ENCODE data around the gene PLXNA4.

The PLXNA4 gene

DNA sequence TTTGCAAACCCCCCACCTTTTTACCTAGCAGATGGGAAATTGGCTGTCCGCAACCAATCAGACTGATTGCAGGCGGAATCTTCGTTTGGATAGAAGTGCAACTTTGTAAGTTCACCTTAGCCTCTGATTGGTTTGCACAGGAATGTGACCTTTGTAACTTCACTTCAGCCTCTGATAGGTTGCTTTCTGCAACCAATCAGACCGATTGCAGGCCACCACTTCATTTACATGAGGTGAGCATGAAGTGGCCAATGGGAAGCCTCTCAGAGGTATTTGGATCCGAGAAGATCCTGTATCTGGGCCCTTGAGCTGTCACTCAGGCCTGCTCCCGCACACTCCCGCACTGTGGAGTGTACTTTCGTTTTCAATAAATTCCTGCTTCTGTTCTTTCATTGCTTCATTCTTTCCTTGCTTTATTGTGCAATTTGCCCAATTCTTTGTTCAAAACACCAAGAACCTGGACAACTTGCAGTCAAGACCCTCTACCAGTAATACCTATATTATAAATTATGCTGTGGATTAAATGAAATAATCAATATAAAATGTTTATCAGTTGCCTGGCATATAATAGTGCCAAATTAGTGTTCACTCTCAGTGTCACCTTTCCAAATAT lies 491.4 kb downstream of the PLXNA4 start:
- H4K91ac ChIP-seq (ENCODE audit: low read length), result no peak overlapping the region
- no peak overlapping the region for H2AK5ac ChIP-seq (ENCODE audit: low read length, severe bottlenecking)
- H3K4ac ChIP-seq (ENCODE audit: low read depth in 1 of 2, low read length in 2 of 2), result no peak overlapping the region
- H3K4me2 ChIP-seq (ENCODE audit: low read length, poor library complexity, severe bottlenecking), result no peak overlapping the region
- no peak overlapping the region for H2BK15ac ChIP-seq (ENCODE audit: low read depth, poor library complexity, severe bottlenecking)
- H3K4me3 ChIP-seq (ENCODE audit: insufficient read depth in 1 of 2, low read depth in 1 of 2, low read length in 2 of 2), result no peak overlapping the region
- no peak overlapping the region for H2BK12ac ChIP-seq (ENCODE audit: low read length in 2 of 2)
- no peak overlapping the region for H4K8ac ChIP-seq (ENCODE audit: low read length)
- H2AFZ ChIP-seq (ENCODE audit: low read depth, low read length), result no peak overlapping the region
- no peak overlapping the region for H3K18ac ChIP-seq (ENCODE audit: low read depth in 1 of 2, low read length in 2 of 2)
- peaks cover under 1 to 20% of the 10 kb centered on the region in 2 experiments for H3K27me3 ChIP-seq (ENCODE audit: control insufficient read depth in 1 of 2, insufficient read depth in 1 of 2, low read length in 2 of 2)
- H3K9ac ChIP-seq (ENCODE audit: low read length), result no peak overlapping the region
- DNase-seq, result no peak
- WGBS, result 90% methylated on average over 8 of the region's 8 CpGs
- H2BK120ac ChIP-seq (ENCODE audit: low read depth, low read length), result no peak overlapping the region
- no peak overlapping the region for H3K14ac ChIP-seq (ENCODE audit: low read length in 2 of 2)
- no peaks in the 10 kb centered on the region for H3K9me3 ChIP-seq (ENCODE audit: control insufficient read depth, low read length)
- no peaks in the 10 kb centered on the region for H3K4me1 ChIP-seq (ENCODE audit: control insufficient read depth, insufficient read depth, low read depth, low read length)
- no peaks in the 10 kb centered on the region for H3K36me3 ChIP-seq (ENCODE audit: control insufficient read depth in 1 of 2, insufficient read depth in 2 of 2, low read depth in 1 of 2, low read length in 2 of 2)
- no peak overlapping the region for H2BK5ac ChIP-seq (ENCODE audit: low read depth, low read length, poor library complexity, severe bottlenecking)
- no peak overlapping the region for H3K23ac ChIP-seq (ENCODE audit: low read length in 2 of 2)
- no peak overlapping the region for H3K27ac ChIP-seq (ENCODE audit: low read length, poor library complexity, severe bottlenecking)
- no peaks in the 10 kb centered on the region for H3K79me1 ChIP-seq (replicated peaks; ENCODE audit: low read length, poor library complexity, severe bottlenecking)

DNA sequence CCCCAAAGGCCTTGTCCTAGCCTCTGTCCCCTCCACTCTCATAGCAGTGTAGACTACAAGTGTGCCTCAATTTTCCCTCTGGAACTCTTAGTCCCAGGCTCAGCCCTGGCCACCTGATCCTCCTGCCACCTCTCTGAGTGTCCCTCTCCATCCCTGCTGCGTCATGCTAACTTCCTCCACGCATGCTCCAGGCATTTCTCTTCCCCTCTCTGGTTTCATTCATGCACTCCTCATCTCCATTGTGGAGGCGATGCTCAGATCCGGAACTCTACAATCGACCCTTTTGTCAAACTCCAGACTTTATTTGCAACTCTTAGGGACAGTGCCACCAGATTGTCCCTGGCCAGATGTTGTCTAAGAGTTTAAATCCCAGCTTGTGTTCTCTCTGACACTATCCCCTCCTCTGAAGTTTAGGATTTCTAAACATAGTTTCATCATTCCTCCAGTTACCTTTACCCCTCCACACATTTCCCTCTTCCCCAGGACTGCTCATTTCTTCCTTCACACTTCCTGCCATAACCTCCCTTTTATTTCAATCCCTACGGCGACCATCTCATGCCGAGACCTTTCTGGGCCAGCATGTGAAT lies 492.6 kb downstream of the PLXNA4 start:
- no peak overlapping the region for H3K18ac ChIP-seq (ENCODE audit: low read depth in 1 of 2, low read length in 2 of 2)
- H3K23ac ChIP-seq (ENCODE audit: low read length in 2 of 2), result no peak overlapping the region
- H3K9me3 ChIP-seq (ENCODE audit: control insufficient read depth, low read length), result no peaks in the 10 kb centered on the region
- DNase-seq, result no peak
- peak overlapping the region in 1 of 2 experiments; percentile 19 for H3K4ac ChIP-seq (ENCODE audit: low read depth in 1 of 2, low read length in 2 of 2)
- no peak overlapping the region for H2AK5ac ChIP-seq (ENCODE audit: low read length, severe bottlenecking)
- no peak overlapping the region for H2BK15ac ChIP-seq (ENCODE audit: low read depth, poor library complexity, severe bottlenecking)
- H3K4me3 ChIP-seq (ENCODE audit: insufficient read depth in 1 of 2, low read depth in 1 of 2, low read length in 2 of 2), result no peak overlapping the region
- H2BK120ac ChIP-seq (ENCODE audit: low read depth, low read length), result no peak overlapping the region
- H3K9ac ChIP-seq (ENCODE audit: low read length), result no peak overlapping the region
- no peak overlapping the region for H3K27ac ChIP-seq (ENCODE audit: low read length, poor library complexity, severe bottlenecking)
- H3K36me3 ChIP-seq (ENCODE audit: control insufficient read depth in 1 of 2, insufficient read depth in 2 of 2, low read depth in 1 of 2, low read length in 2 of 2), result no peaks in the 10 kb centered on the region
- no peaks in the 10 kb centered on the region for H3K79me1 ChIP-seq (replicated peaks; ENCODE audit: low read length, poor library complexity, severe bottlenecking)
- H3K4me2 ChIP-seq (ENCODE audit: low read length, poor library complexity, severe bottlenecking), result no peak overlapping the region
- no peaks in the 10 kb centered on the region for H3K4me1 ChIP-seq (ENCODE audit: control insufficient read depth, insufficient read depth, low read depth, low read length)
- peak overlapping the region; percentile 16 for H2AFZ ChIP-seq (ENCODE audit: low read depth, low read length)
- no peak overlapping the region for H3K14ac ChIP-seq (ENCODE audit: low read length in 2 of 2)
- no peak overlapping the region for H2BK12ac ChIP-seq (ENCODE audit: low read length in 2 of 2)
- H4K91ac ChIP-seq (ENCODE audit: low read length), result no peak overlapping the region
- H2BK5ac ChIP-seq (ENCODE audit: low read depth, low read length, poor library complexity, severe bottlenecking), result no peak overlapping the region
- H3K27me3 ChIP-seq (ENCODE audit: control insufficient read depth in 1 of 2, insufficient read depth in 1 of 2, low read length in 2 of 2), result peaks cover 3 to 20% of the 10 kb centered on the region in 2 experiments
- H4K8ac ChIP-seq (ENCODE audit: low read length), result no peak overlapping the region
- WGBS, result 90% methylated on average over 8 of the region's 8 CpGs

DNA sequence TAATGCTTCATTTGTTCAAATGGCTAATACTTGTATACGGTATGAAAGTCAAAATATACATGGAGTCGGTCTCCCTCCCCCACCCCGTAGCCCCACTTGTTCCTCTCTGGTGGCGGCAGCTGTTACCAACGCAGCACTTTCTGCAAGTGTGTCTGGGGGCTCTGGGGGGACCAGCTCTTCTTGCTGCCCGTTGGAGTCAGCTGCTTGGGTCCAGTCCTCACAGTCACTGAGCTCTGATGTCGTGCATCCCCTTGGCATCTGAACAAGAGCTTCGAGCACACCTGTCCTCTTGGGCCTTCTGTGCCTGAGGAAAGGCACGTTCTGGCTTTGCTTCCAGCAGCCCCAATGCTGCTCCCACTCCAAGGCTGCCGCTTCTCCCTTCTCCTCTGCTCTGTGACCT lies 493.1 kb downstream of the PLXNA4 start:
- Histone ChIP-seq H2AK5ac (ENCODE audit: low read length, severe bottlenecking) (no peak overlapping the region), H2BK15ac (ENCODE audit: low read depth, poor library complexity, severe bottlenecking) (no peak overlapping the region), H4K91ac (ENCODE audit: low read length) (no peak overlapping the region), H2BK120ac (ENCODE audit: low read depth, low read length) (no peak overlapping the region), H3K4me1 (ENCODE audit: control insufficient read depth, insufficient read depth, low read depth, low read length) (no peaks in the 10 kb centered on the region), H3K23ac (ENCODE audit: low read length in 2 of 2) (no peak overlapping the region), H3K36me3 (ENCODE audit: control insufficient read depth in 1 of 2, insufficient read depth in 2 of 2, low read depth in 1 of 2, low read length in 2 of 2) (no peaks in the 10 kb centered on the region), H3K4me3 (ENCODE audit: insufficient read depth in 1 of 2, low read depth in 1 of 2, low read length in 2 of 2) (no peak overlapping the region), H3K9me3 (ENCODE audit: control insufficient read depth, low read length) (no peaks in the 10 kb centered on the region), H2AFZ (ENCODE audit: low read depth, low read length) (no peak overlapping the region), H3K27me3 (ENCODE audit: control insufficient read depth in 1 of 2, insufficient read depth in 1 of 2, low read length in 2 of 2) (peaks cover 3 to 18% of the 10 kb centered on the region in 2 experiments), H3K4ac (ENCODE audit: low read depth in 1 of 2, low read length in 2 of 2) (peak overlapping the region in 1 of 2 experiments; percentile 19), H3K27ac (ENCODE audit: low read length, poor library complexity, severe bottlenecking) (no peak overlapping the region), H2BK12ac (ENCODE audit: low read length in 2 of 2) (no peak overlapping the region), H3K79me1 (replicated peaks; ENCODE audit: low read length, poor library complexity, severe bottlenecking) (no peaks in the 10 kb centered on the region), H2BK5ac (ENCODE audit: low read depth, low read length, poor library complexity, severe bottlenecking) (no peak overlapping the region), H3K9ac (ENCODE audit: low read length) (no peak overlapping the region), H4K8ac (ENCODE audit: low read length) (no peak overlapping the region), H3K4me2 (ENCODE audit: low read length, poor library complexity, severe bottlenecking) (no peak overlapping the region), H3K18ac (ENCODE audit: low read depth in 1 of 2, low read length in 2 of 2) (no peak overlapping the region), H3K14ac (ENCODE audit: low read length in 2 of 2) (no peak overlapping the region)
- 90% methylated on average over 10 of the region's 10 CpGs for WGBS
- no peak for DNase-seq

DNA sequence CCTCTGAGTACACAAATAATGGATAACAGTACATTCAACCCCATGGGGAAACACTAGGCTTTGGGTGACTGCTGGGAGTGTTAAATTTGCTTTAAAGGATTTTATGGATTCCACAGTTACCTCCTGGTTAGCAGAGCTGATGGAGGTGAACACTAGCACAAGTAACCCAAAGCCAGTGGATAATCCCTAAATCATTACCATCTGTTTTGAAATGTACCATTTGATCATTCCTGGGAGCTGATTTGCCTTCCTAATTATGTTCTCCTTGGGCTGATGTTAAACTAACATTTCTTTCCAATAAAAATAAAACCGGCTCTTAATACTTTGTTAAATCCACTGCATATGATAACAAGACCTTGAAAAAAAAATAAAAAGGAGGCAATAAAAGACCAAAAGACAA lies 493.9 kb downstream of the PLXNA4 start:
- no peak overlapping the region for H3K4me2 ChIP-seq (ENCODE audit: low read length, poor library complexity, severe bottlenecking)
- no peaks in the 10 kb centered on the region for H3K36me3 ChIP-seq (ENCODE audit: control insufficient read depth in 1 of 2, insufficient read depth in 2 of 2, low read depth in 1 of 2, low read length in 2 of 2)
- no peaks in the 10 kb centered on the region for H3K9me3 ChIP-seq (ENCODE audit: control insufficient read depth, low read length)
- H3K79me1 ChIP-seq (replicated peaks; ENCODE audit: low read length, poor library complexity, severe bottlenecking), result no peaks in the 10 kb centered on the region
- H4K91ac ChIP-seq (ENCODE audit: low read length), result no peak overlapping the region
- H3K27ac ChIP-seq (ENCODE audit: low read length, poor library complexity, severe bottlenecking), result no peak overlapping the region
- DNase-seq, result no peak
- no peak overlapping the region for H3K18ac ChIP-seq (ENCODE audit: low read depth in 1 of 2, low read length in 2 of 2)
- H3K23ac ChIP-seq (ENCODE audit: low read length in 2 of 2), result no peak overlapping the region
- no peak overlapping the region for H2BK5ac ChIP-seq (ENCODE audit: low read depth, low read length, poor library complexity, severe bottlenecking)
- H2BK12ac ChIP-seq (ENCODE audit: low read length in 2 of 2), result no peak overlapping the region
- no peak overlapping the region for H3K4me3 ChIP-seq (ENCODE audit: insufficient read depth in 1 of 2, low read depth in 1 of 2, low read length in 2 of 2)
- no peak overlapping the region for H2AK5ac ChIP-seq (ENCODE audit: low read length, severe bottlenecking)
- no peak overlapping the region for H2AFZ ChIP-seq (ENCODE audit: low read depth, low read length)
- no peak overlapping the region for H3K14ac ChIP-seq (ENCODE audit: low read length in 2 of 2)
- H3K27me3 ChIP-seq (ENCODE audit: control insufficient read depth in 1 of 2, insufficient read depth in 1 of 2, low read length in 2 of 2), result peaks cover 5 to 14% of the 10 kb centered on the region in 2 experiments
- H3K4me1 ChIP-seq (ENCODE audit: control insufficient read depth, insufficient read depth, low read depth, low read length), result no peaks in the 10 kb centered on the region
- WGBS, result no CpG with 5 or more reads among the region's 1 CpG
- H3K9ac ChIP-seq (ENCODE audit: low read length), result no peak overlapping the region
- H2BK120ac ChIP-seq (ENCODE audit: low read depth, low read length), result no peak overlapping the region
- no peak overlapping the region for H2BK15ac ChIP-seq (ENCODE audit: low read depth, poor library complexity, severe bottlenecking)
- no peak overlapping the region for H3K4ac ChIP-seq (ENCODE audit: low read depth in 1 of 2, low read length in 2 of 2)
- no peak overlapping the region for H4K8ac ChIP-seq (ENCODE audit: low read length)
